ENCODE results near the gene FYCO1.

Gene FYCO1

DNA sequence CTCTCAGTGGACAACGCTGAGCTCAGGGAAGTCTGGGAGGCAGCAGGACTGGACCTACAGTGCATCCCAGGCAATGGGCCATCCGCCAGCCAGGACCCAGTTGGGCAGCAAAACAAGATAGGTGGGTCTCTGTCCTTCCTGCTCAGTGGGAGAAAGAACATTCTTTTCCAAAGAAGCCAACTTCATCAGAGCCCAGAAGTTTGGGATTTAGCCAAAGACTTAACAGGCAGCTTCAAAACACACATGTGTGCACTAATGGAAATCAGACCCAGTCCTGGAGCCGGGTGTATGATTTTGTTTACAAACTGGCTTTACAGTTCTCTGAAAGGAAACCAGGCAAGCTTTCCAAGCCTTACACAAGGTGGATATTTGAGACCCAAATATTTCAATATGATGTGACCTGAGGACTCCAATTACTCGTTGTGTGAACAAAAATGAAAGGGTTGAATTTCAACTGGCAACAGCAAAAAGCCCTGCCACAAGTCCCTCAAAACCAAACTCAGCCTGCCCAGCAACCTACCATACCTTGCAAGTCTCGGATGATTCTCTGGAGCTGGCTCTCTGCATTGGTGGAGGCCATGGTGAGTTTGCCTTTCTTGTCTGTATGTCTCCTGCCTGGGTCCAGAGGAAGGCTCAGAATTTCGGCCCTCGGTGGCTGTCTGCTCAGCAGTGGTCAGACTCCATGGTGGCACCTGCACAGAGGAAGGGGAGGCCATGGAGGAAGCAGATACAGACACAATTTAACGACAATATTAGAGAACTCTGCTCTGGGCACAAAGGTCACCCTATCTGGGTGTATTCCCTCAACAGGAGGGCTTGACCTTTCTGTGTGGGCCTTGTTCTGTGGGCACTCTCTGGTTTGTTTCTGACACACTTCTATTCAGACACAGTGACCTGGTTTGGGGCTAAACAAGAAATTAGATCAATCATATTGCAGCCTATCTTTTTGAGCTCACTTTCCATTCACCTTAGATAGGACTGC lies 11.0 kb downstream of the FYCO1 start:
- no peak for DNase-seq (ENCODE audit: low read depth in 2 of 2)

DNA sequence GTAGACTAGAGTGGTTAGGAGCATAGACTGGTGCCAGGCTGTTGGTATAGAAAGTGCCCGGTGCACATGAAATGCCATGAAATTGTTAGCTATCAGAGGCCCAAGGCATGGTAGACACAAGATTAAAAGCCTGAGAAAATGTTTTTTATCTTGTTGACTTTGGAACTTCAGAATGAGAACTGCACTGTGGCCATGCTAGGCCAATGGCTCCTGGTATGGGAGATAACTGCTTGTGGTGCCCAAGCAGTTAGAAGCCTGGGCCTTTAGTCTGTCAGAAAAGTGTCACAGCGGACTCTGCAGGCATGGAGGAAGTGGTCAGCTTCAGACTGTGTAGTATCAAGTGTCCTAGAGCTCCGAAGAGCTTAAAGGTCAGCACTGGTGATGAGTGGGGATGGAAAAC lies 11.9 kb downstream of the FYCO1 start:
- DNase-seq (ENCODE audit: low read depth in 2 of 2) = no peak

GRCh38 chr3:45981346-45982074 lies 14.1 kb downstream of the FYCO1 start:
- DNase-seq (ENCODE audit: low read depth in 2 of 2) = no peak

GRCh38 chr3:45980819-45981218 lies 14.8 kb downstream of the FYCO1 start:
- DNase-seq (ENCODE audit: low read depth in 2 of 2) = no peak

DNA sequence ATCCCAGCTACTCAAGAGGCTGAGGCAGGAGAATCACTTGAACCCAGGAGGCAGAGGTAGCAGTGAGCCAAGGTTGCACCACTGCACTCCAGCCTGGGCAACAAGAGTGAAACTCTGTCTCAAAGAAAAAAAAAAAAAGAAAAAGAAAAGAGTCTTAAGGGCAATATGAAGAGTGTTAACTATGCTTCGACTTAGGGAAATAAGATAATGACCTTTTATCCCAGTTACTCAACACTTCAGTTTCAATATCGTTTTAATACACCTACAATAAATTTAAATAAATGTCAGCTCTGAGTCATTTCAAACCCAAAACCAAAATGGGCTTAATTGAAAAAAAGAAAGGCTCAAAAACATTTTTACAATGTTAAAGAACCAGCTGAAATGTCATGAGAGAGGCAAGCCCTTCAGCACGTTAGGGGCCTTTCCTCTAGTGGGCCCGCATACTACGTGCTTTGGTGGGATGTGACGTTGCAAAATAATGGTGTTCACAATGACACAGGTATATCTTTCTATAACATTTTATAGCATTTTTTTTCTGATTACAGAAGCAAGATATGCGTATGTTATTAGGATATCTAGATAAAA lies 15.3 kb downstream of the FYCO1 start:
- no peak for DNase-seq (ENCODE audit: low read depth in 2 of 2)

- no peak for DNase-seq (ENCODE audit: low read depth in 2 of 2)
These were observed 16.2 kb downstream of the FYCO1 start for GRCh38 chr3:45979378-45979777.

- no peak for DNase-seq (ENCODE audit: low read depth in 2 of 2)
These were observed 17.4 kb downstream of the FYCO1 start for GRCh38 chr3:45978006-45978761.

- no peak for DNase-seq (ENCODE audit: low read depth in 2 of 2)
These were observed 19.2 kb downstream of the FYCO1 start for GRCh38 chr3:45976191-45977091.

DNA sequence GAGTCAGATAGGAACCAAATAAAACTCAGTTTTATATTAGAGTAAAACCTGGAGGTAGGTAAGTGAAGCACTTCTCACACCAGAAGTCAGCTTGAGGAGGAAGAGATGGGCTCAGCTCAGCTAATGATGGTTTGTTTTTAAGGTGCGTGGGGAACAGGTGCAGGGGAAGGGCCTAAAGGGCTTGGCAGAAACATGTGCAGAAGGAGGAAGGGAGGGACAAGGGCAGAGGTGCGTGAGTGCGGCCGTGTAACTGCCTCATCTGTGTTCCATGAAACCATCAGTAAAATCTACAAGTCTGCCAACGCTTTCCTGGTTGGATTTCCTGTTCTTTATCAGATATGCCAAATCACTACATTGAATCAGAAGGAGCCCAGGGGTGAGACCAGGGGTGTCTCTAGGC lies 19.9 kb downstream of the FYCO1 start:
- no peak for DNase-seq (ENCODE audit: low read depth in 2 of 2)

DNA sequence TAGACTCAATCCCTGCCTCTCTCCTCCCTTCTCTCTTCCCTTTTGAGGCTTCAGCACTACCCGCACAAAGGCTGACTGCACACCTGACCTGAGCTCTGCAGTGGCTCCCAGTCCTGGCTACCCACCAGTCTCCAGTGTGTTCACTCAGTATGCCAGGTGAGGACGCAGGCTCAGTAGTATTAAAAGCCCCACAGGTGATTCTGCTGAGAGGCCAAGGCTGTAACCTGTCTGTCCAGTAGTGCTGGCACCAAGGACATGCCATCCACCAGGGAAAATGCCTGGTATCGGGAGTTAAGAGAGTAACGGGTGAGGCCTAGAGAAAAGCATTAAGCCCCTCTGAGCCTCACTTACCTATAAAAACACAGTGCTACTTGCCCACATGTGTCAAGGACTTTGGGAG lies 20.9 kb downstream of the FYCO1 start:
- no peak for DNase-seq (ENCODE audit: low read depth in 2 of 2)

DNA sequence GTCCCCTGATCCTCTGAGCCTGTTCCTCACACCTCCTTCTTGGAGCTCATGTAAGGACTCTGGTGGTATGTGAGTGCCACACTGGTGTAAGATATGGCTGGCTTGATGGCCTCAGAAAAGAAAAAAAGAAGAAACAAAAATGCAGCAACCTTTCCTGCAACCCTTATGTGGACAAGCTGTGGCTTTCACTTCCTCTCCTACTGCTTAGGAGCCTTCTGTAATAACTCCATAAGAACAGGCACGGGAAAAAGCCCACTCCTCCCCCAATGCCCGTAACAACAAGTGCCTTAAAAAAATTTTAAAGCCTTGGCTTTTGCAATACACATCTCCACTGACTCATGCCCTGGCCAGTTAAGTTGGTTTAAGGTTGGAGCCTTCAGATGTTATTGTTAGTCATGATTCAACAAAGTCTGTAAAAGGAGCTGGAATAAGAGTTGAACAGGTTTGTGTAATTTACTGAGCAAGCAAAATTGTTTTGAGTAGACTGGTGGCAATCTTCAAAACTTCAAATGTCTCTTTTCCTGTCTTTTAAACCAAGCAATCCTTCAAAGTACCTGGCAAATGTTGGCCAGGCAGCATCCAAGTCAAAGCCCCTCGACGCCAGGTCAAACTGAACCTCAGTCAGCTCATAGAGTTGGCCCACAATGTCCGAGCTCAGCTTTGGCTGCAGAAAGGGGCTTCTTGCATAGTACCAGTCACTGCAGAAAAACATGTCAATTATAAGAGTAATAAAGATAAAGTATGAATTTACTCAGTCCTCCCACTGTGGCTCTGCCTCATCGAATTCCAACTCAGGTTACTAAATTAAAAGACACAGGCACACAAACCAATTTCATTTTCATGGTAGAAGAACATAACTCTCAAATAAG lies 22.9 kb downstream of the FYCO1 start:
- DNase-seq (ENCODE audit: low read depth in 2 of 2) = no peak

- no peak for DNase-seq (ENCODE audit: low read depth in 2 of 2)
These were observed 25.7 kb downstream of the FYCO1 start for GRCh38 chr3:45969953-45970352.

DNA sequence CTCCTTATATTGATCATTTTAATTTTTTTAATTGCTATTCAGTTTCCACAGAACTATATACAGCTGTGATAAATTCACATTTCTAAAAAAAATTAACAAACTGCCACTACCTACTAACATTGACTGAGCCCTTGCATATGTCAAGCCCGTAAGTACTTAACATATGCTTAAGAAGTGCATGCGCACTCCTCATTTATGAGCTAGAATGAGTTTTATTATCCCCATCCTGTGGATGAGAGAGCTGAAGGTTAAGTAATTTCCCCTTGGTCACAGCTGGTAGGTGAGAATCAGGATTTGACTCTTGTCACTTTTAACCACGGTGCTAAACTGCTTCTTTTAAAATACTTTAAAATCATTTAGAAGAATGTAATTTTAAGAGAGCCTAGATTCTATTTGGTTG lies 26.5 kb downstream of the FYCO1 start:
- DNase-seq (ENCODE audit: low read depth in 2 of 2) = no peak

- DNase-seq (ENCODE audit: low read depth in 2 of 2) = no peak
These were observed 26.9 kb downstream of the FYCO1 start for GRCh38 chr3:45968706-45969105.

GRCh38 chr3:45968149-45968548 lies 27.5 kb downstream of the FYCO1 start:
- DNase-seq (ENCODE audit: low read depth in 2 of 2) = no peak

GRCh38 chr3:45967724-45968123 lies 27.9 kb downstream of the FYCO1 start:
- no peak for DNase-seq (ENCODE audit: low read depth in 2 of 2)

DNA sequence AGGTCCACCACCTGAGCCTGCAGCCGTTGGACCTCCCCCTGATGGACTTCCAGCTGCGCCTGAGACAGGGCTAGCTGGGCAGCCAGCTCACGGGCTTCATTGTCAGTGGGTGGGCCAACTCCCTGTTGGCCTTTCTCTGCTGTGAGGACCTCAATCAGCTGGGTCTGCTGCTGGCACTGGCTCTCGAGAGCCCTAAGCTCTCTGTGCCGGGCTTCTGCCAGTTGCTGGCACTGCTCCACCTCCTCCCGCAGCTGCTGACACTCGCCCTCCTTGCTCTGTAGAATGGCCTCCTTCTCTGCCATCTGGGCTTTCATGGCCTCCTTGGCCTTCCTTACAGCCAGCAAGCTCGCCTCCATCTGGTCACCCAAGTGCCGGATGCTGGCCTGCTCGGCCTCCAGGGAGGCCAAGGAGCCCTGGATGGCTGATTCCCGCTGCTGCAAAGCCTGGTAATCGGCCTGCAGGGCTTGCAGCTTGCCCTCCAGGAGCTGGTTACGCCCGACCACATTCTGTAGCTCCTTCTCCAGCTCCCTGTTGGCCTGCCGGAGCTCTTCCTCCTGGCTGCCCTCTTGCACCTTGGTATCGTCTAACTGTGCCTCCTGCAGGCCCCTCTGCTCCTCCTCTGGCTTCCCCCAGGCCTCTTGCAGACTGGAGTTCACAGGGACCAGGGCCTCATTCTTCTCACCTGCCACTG lies 28.5 kb downstream of the FYCO1 start:
- no peak for DNase-seq (ENCODE audit: low read depth in 2 of 2)

DNA sequence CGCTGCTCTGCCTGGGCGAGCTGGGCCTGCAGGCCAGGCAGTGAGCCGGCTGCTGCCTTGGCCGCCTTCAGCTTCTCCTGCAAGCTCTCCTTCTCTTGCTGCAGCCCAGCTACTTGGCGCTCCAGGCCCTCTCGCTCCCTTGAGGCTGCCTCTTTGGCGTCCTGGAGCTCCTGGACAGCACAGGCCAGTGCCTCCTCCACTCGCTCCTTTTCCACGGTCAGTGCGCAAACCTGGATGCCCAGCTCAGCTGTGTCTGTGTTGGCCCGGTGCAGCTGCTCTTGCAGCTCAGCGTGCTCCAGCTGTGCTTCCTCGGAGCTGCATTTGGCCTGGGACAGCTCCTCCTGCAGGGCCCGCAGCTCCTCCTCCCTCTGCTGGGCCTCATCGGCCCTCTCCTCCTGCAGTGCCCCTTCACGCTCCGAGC lies 29.2 kb downstream of the FYCO1 start:
- no peak for DNase-seq (ENCODE audit: low read depth in 2 of 2)

DNA sequence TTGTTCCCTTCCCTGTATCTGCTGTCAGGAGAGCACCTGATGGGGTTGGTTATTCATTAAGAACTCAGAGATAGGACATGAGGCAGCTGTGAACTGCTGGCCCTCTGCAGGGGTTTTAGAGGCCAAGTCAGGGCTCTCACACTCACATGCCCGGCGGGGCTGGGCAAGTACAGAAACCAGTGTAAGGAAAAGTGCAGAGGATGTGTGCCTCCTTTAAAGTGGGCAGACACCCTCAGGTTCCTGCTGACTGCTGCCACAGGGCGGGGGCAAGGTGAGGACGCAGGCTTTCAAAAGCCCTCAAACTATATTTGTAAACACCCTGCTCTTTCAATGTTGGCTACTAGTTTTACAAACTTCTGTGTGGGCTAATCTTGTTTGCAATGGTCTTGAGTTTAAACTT lies 30.0 kb downstream of the FYCO1 start:
- no peak for DNase-seq (ENCODE audit: low read depth in 2 of 2)
